Stomach (tissue), 9 donors: ENCODE data around the gene SH2D3C. TPM values are rescaled to one million over a fixed set of nuclear protein-coding genes. Genes with fewer than 3 reads are reported as not detected.

Experiments
- DNase-seq, 2 donors: peaks; one replicate each; pipeline versions ENCODE4 v3.0.0 to v3.0.0-alpha.2; 2013 to 2019
- H3K27ac ChIP-seq, 5 donors: fragments of 200-600 bp in 4 of 5; sonication (generic) in 4 of 5; one replicate each; pipeline ENCODE4 v1.5.1; 2013 to 2019; ENCODE audit warnings: mild to moderate bottlenecking in 1 of 5, moderate library complexity in 1 of 5
- H3K27me3 ChIP-seq, 3 donors: fragments of 200-600 bp; sonication (generic); one replicate each; pipeline ENCODE4 v1.5.1; 2017 to 2019; ENCODE audit warnings: mixed run types in 1 of 3
- H3K36me3 ChIP-seq, 4 donors: fragments of 200-600 bp; sonication (generic); 1 replicate in 3 of 4; 2 replicates in 1 of 4; pipeline ENCODE4 v1.5.1; 2016 to 2019
- H3K4me1 ChIP-seq, 4 donors: fragments of 200-600 bp; sonication (generic); one replicate each; pipeline ENCODE4 v1.5.1; 2016 to 2019
- H3K4me3 ChIP-seq, 4 donors: fragments of 200-600 bp; sonication (generic) in 3 of 4; one replicate each; pipeline ENCODE4 v1.5.1; 2016 to 2019; ENCODE audit warnings: mild to moderate bottlenecking in 1 of 4
- H3K9me3 ChIP-seq, 4 donors: fragments of 200-600 bp; sonication (generic); one replicate each; pipeline ENCODE4 v1.5.1; 2016 to 2019
- EP300 ChIP-seq: sonication (generic); formaldehyde crosslinking; IDR thresholded peaks from one replicate; pipeline ENCODE4 v1.6.1; 2017; ENCODE audit warnings: antibody characterized with exemption
- POLR2A ChIP-seq, 4 donors: fragments of 450-650 bp; IDR thresholded peaks; one replicate each; pipeline ENCODE4 v1.6.1; 2016; ENCODE audit warnings: antibody characterized with exemption in 4 of 4, control low read depth in 2 of 4, mild to moderate bottlenecking in 1 of 4, moderate library complexity in 1 of 4
- POLR2AphosphoS5 ChIP-seq, 3 donors: sonication (generic); formaldehyde crosslinking; IDR thresholded peaks; one replicate each; pipeline ENCODE4 v1.6.1; 2016; ENCODE audit warnings: antibody characterized with exemption in 3 of 3
- WGBS, 5 donors: extraction: QIAGEN DNeasy Blood & Tissue Kit in 3 of 5; methylation state at CpG; one replicate each; pipeline versions ENCODE4 v1.1.5 to v1.1.7; 2013 to 2018; 5-methylcytosine and 5-hydroxymethylcytosine counted together
- intact Hi-C: fragments of 100-400 bp; cut with DNase I; formaldehyde crosslinking; loops from one replicate; pipeline ENCODE4 v1.15.1; 2023; ENCODE audit warnings: low total_unique reads
- polyA plus RNA-seq, 3 donors: library from polyadenylated mRNA; stranded (reverse); fragments of 200-250 nt; gene quantifications; one replicate each; pipeline ENCODE4 v1.2.3, GENCODE V29; 2013
- total RNA-seq, 5 donors: library from RNA; depleted of rRNA; stranded (reverse); fragments of >200 nt; gene quantifications; one replicate each; pipeline versions ENCODE4 v1.1.0 to v1.2.3, GENCODE V29; 2014 to 2016
- TF ChIP-seq, protein P1 (sequence below), 7 experiments: fragments of 450-650 bp in 4 of 7; fragments of 200-600 bp in 3 of 7; sonication (generic) in 3 of 7; IDR thresholded peaks; one replicate each; pipeline ENCODE4 v1.5.1; 2016 to 2019; ENCODE audit warnings: antibody characterized with exemption in 7 of 7, control low read depth in 2 of 7, mild to moderate bottlenecking in 1 of 7
- donor health status: healthy with polysubstance abuse.
- donor health status: Bipolar disorder and iron deficiency.
- donor health status: healthy.

SH2D3C gene
- total and polyA plus RNA-seq, 8 donors: 1.8 to 38.1 (median 4.5) TPM; not detected in 2

GRCh38 chr9:127693143-127693542, 85.3 kb downstream of the SH2D3C start:
- no peak overlapping the region for H3K4me3 ChIP-seq
- no peaks in the 10 kb centered on the region for H3K9me3 ChIP-seq
- intact Hi-C loops: no loop called here
- H3K27ac ChIP-seq: no peak overlapping the region
- no peaks in the 10 kb centered on the region for H3K27me3 ChIP-seq
- no peaks in the 10 kb centered on the region for H3K4me1 ChIP-seq
- DNase-seq: no peak
- peaks cover 0 to 56% (median 38%) of the 10 kb centered on the region in 4 donors for H3K36me3 ChIP-seq
- no peak for TF ChIP-seq POLR2A (IDR thresholded peaks at IDR 0.05)
- TF ChIP-seq EP300: no peak
- no peak for TF ChIP-seq POLR2AphosphoS5 (IDR thresholded peaks at IDR 0.05)
- TF ChIP-seq, protein P1, sequence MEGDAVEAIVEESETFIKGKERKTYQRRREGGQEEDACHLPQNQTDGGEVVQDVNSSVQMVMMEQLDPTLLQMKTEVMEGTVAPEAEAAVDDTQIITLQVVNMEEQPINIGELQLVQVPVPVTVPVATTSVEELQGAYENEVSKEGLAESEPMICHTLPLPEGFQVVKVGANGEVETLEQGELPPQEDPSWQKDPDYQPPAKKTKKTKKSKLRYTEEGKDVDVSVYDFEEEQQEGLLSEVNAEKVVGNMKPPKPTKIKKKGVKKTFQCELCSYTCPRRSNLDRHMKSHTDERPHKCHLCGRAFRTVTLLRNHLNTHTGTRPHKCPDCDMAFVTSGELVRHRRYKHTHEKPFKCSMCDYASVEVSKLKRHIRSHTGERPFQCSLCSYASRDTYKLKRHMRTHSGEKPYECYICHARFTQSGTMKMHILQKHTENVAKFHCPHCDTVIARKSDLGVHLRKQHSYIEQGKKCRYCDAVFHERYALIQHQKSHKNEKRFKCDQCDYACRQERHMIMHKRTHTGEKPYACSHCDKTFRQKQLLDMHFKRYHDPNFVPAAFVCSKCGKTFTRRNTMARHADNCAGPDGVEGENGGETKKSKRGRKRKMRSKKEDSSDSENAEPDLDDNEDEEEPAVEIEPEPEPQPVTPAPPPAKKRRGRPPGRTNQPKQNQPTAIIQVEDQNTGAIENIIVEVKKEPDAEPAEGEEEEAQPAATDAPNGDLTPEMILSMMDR (IDR thresholded peaks at IDR 0.05): no peak
- WGBS, 5 donors: 82 to 91% (median 87%) methylated on average over 10 of the region's 10 CpGs

GRCh38 chr9:127692071-127692470, 86.4 kb downstream of the SH2D3C start:
- Histone ChIP-seq H3K27ac (no peak overlapping the region), H3K36me3 (peaks cover 0 to 65% (median 43%) of the 10 kb centered on the region in 4 donors), H3K27me3 (no peaks in the 10 kb centered on the region), H3K4me3 (no peak overlapping the region), H3K4me1 (no peaks in the 10 kb centered on the region), H3K9me3 (no peaks in the 10 kb centered on the region)
- TF ChIP-seq, protein P1 (IDR thresholded peaks at IDR 0.05): no peak
- no peak for TF ChIP-seq EP300
- no peak for TF ChIP-seq POLR2A (IDR thresholded peaks at IDR 0.05)
- TF ChIP-seq POLR2AphosphoS5 (IDR thresholded peaks at IDR 0.05): no peak
- DNase-seq: no peak
- 73 to 86% (median 75%) methylated on average over 20 of the region's 20 CpGs for WGBS, 5 donors
- intact Hi-C loops: no loop called here

GRCh38 chr9:127690735-127691134, 87.7 kb downstream of the SH2D3C start:
- no peak for DNase-seq
- Histone ChIP-seq H3K4me3 (no peak overlapping the region), H3K27ac (no peak overlapping the region), H3K4me1 (no peaks in the 10 kb centered on the region), H3K27me3 (no peaks in the 10 kb centered on the region), H3K36me3 (peaks cover 0 to 78% (median 55%) of the 10 kb centered on the region in 4 donors), H3K9me3 (no peaks in the 10 kb centered on the region)
- WGBS, 5 donors: 91 to 96% (median 94%) methylated on average over 10 of the region's 10 CpGs
- intact Hi-C loops: no loop called here
- TF ChIP-seq POLR2AphosphoS5 (IDR thresholded peaks at IDR 0.05): no peak
- TF ChIP-seq, protein P1 (IDR thresholded peaks at IDR 0.05): no peak
- no peak for TF ChIP-seq POLR2A (IDR thresholded peaks at IDR 0.05)

GRCh38 chr9:127689329-127690000, 89.0 kb downstream of the SH2D3C start:
- Histone ChIP-seq H3K4me3 (no peak overlapping the region), H3K9me3 (no peaks in the 10 kb centered on the region), H3K27me3 (no peaks in the 10 kb centered on the region), H3K36me3 (peaks cover 0 to 78% (median 64%) of the 10 kb centered on the region in 4 donors), H3K27ac (no peak overlapping the region), H3K4me1 (no peaks in the 10 kb centered on the region)
- no peak for DNase-seq
- intact Hi-C loops: no loop called here
- WGBS, 5 donors: 90 to 96% (median 93%) methylated on average over 13 of the region's 13 CpGs
- TF ChIP-seq EP300 (no peak), POLR2AphosphoS5 (IDR thresholded peaks at IDR 0.05) (no peak), POLR2A (IDR thresholded peaks at IDR 0.05) (no peak)
- TF ChIP-seq, protein P1 (IDR thresholded peaks at IDR 0.05): no peak

Other genes starting within 250 kb of the SH2D3C start
- gene STXBP1, start 166.4 kb downstream of the SH2D3C start, total RNA-seq: 10 to 100 TPM; 14.9 to 77.7 (median 31.3) TPM
- gene STXBP1, start 166.4 kb downstream of the SH2D3C start, polyA plus RNA-seq: 1 to 10 TPM; 5.2 to 8.7 (median 7.6) TPM
- gene CFAP157, start 71.7 kb downstream of the SH2D3C start, total RNA-seq: 1 to 10 TPM in 1 of 5 donors, under 1 TPM in 1, not detected in 3; 0.14 to 7.6 TPM
- gene CFAP157, start 71.7 kb downstream of the SH2D3C start, polyA plus RNA-seq: under 1 TPM; 0.18 to 0.61 (median 0.19) TPM
- gene PTRH1, start 63.0 kb downstream of the SH2D3C start, total RNA-seq: 10 to 100 TPM in 2 of 5 donors, 1 to 10 TPM in 3; 2.9 to 50.4 (median 10.0) TPM
- 10 to 100 TPM; 13.3 to 23.4 (median 21.4) TPM for gene PTRH1, start 63.0 kb downstream of the SH2D3C start, polyA plus RNA-seq
- not detected for gene TTC16, start 62.6 kb downstream of the SH2D3C start, total RNA-seq
- gene TTC16, start 62.6 kb downstream of the SH2D3C start, polyA plus RNA-seq: under 1 TPM in 2 of 3 donors, not detected in 1; 0.08 to 0.12 TPM
- 10 to 100 TPM in 3 of 5 donors, 1 to 10 TPM in 2; 5.0 to 87.8 (median 14.6) TPM for gene TOR2A, start 43.4 kb downstream of the SH2D3C start, total RNA-seq
- 10 to 100 TPM in 1 of 3 donors, 1 to 10 TPM in 2; 6.1 to 12.4 (median 9.7) TPM for gene TOR2A, start 43.4 kb downstream of the SH2D3C start, polyA plus RNA-seq
- gene CDK9, start 7.4 kb upstream of the SH2D3C start, total RNA-seq: 100 to 1,000 TPM in 1 of 5 donors, 10 to 100 TPM in 4; 42.8 to 114 (median 92.7) TPM
- gene CDK9, start 7.4 kb upstream of the SH2D3C start, polyA plus RNA-seq: 10 to 100 TPM; 25.3 to 34.7 (median 34.4) TPM
- 100 to 1,000 TPM in 2 of 5 donors, 10 to 100 TPM in 3; 67.0 to 235 (median 97.1) TPM for gene FPGS, start 24.2 kb upstream of the SH2D3C start, total RNA-seq
- gene FPGS, start 24.2 kb upstream of the SH2D3C start, polyA plus RNA-seq: 10 to 100 TPM; 29.1 to 42.7 (median 30.2) TPM
- gene ENG, start 76.0 kb upstream of the SH2D3C start, total RNA-seq: 10 to 100 TPM in 4 of 5 donors, 1 to 10 TPM in 1; 4.0 to 58.5 (median 44.3) TPM
- gene ENG, start 76.0 kb upstream of the SH2D3C start, polyA plus RNA-seq: 10 to 100 TPM; 16.0 to 28.8 (median 21.5) TPM
- 10 to 100 TPM in 3 of 5 donors, 1 to 10 TPM in 1, not detected in 1; 7.2 to 88.3 (median 39.8) TPM for gene AK1, start 99.0 kb upstream of the SH2D3C start, total RNA-seq
- 10 to 100 TPM; 64.4 to 92.1 (median 89.7) TPM for gene AK1, start 99.0 kb upstream of the SH2D3C start, polyA plus RNA-seq
- gene ST6GALNAC6, start 120.9 kb upstream of the SH2D3C start, total RNA-seq: 100 to 1,000 TPM in 2 of 5 donors, 10 to 100 TPM in 3; 18.0 to 145 (median 92.4) TPM
- 10 to 100 TPM; 32.8 to 63.8 (median 42.2) TPM for gene ST6GALNAC6, start 120.9 kb upstream of the SH2D3C start, polyA plus RNA-seq
- 10 to 100 TPM in 3 of 5 donors, 1 to 10 TPM in 2; 3.7 to 33.6 (median 14.5) TPM for gene ST6GALNAC4, start 138.4 kb upstream of the SH2D3C start, total RNA-seq
- 10 to 100 TPM; 10.5 to 14.2 (median 11.8) TPM for gene ST6GALNAC4, start 138.4 kb upstream of the SH2D3C start, polyA plus RNA-seq
- gene PIP5KL1, start 152.1 kb upstream of the SH2D3C start, total RNA-seq: 10 to 100 TPM in 3 of 5 donors, under 1 TPM in 1, not detected in 1; 0.55 to 98.0 (median 19.1) TPM
- 1 to 10 TPM in 2 of 3 donors, under 1 TPM in 1; 0.50 to 3.3 (median 2.3) TPM for gene PIP5KL1, start 152.1 kb upstream of the SH2D3C start, polyA plus RNA-seq
- 10 to 100 TPM in 4 of 5 donors, 1 to 10 TPM in 1; 1.7 to 98.2 (median 55.4) TPM for gene DPM2, start 159.2 kb upstream of the SH2D3C start, total RNA-seq
- gene DPM2, start 159.2 kb upstream of the SH2D3C start, polyA plus RNA-seq: 10 to 100 TPM; 27.0 to 38.0 (median 32.5) TPM
- gene EEIG1, start 202.3 kb upstream of the SH2D3C start, total RNA-seq: 100 to 1,000 TPM in 2 of 5 donors, 10 to 100 TPM in 3; 26.3 to 406 (median 83.4) TPM
- gene EEIG1, start 202.3 kb upstream of the SH2D3C start, polyA plus RNA-seq: 100 to 1,000 TPM in 1 of 3 donors, 10 to 100 TPM in 2; 24.4 to 118 (median 38.5) TPM